HepG2 (cell line): ENCODE results near the gene B4GALT7. TPM values are rescaled to one million over a fixed set of nuclear protein-coding genes. Genes with fewer than 3 reads are reported as not detected.

Source experiments
- CREB1 ChIP-seq, 2 experiments: fragments of 450-650 bp in 1 of 2; IDR thresholded peaks; 2 replicates each; pipeline ENCODE4 v1.6.1; 2016 to 2017; ENCODE audit warnings: control low read depth in 1 of 2, mild to moderate bottlenecking in 1 of 2, missing compliant biosample characterization in 1 of 2, missing genetic modification characterization in 1 of 2
- CREM ChIP-seq, 2 experiments: sonication (generic) in 1 of 2; formaldehyde crosslinking in 1 of 2; IDR thresholded peaks; 2 replicates each; pipeline versions ENCODE4 v1.4.0 to v1.6.1; 2016 to 2020; ENCODE audit warnings: antibody characterized with exemption in 1 of 2, mild to moderate bottlenecking in 1 of 2, missing genetic modification reagents in 1 of 2
- GMEB1 ChIP-seq: sonication (generic); formaldehyde crosslinking; IDR thresholded peaks from 2 replicates; pipeline ENCODE4 v1.5.1; 2020; ENCODE audit warnings: missing genetic modification reagents, mild to moderate bottlenecking, borderline replicate concordance
- HNF1A ChIP-seq, 2 experiments: sonication (generic) in 1 of 2; formaldehyde crosslinking in 1 of 2; IDR thresholded peaks; 2 replicates each; pipeline versions ENCODE4 v1.4.0 to v1.6.1; 2016 to 2020; ENCODE audit warnings: borderline replicate concordance in 1 of 2, low read depth in 1 of 2, mild to moderate bottlenecking in 1 of 2, missing genetic modification reagents in 1 of 2
- NCOA5 ChIP-seq: sonication (generic); formaldehyde crosslinking; IDR thresholded peaks from 2 replicates; pipeline ENCODE4 v1.4.0; 2020; ENCODE audit warnings: missing genetic modification reagents
- PHF8 ChIP-seq: sonication (generic); formaldehyde crosslinking; IDR thresholded peaks from 2 replicates; pipeline ENCODE4 v1.5.0; 2020; ENCODE audit warnings: missing genetic modification reagents
- SATB2 ChIP-seq: sonication (generic); formaldehyde crosslinking; IDR thresholded peaks from 2 replicates; pipeline ENCODE4 v1.5.0; 2020; ENCODE audit warnings: missing genetic modification reagents
- SIN3A ChIP-seq: IDR thresholded peaks from 2 replicates; pipeline ENCODE4 v1.6.1; 2011; ENCODE audit warnings: low read depth, mild to moderate bottlenecking, control low read depth, low read length, borderline replicate concordance
- SPEN ChIP-seq: sonication (generic); formaldehyde crosslinking; IDR thresholded peaks from 2 replicates; pipeline ENCODE4 v1.5.1; 2020; ENCODE audit warnings: low read depth, mild to moderate bottlenecking, missing genetic modification reagents
- SRSF9 ChIP-seq: fragments of 200-400 bp; formaldehyde crosslinking; IDR thresholded peaks from 2 replicates; pipeline ENCODE4 v1.6.1; 2018; ENCODE audit warnings: borderline replicate concordance, mild to moderate bottlenecking, low read depth, low read length; ENCODE audit not compliant: insufficient read depth, poor library complexity, severe bottlenecking
- STAG1 ChIP-seq: sonication (generic); formaldehyde crosslinking; IDR thresholded peaks from 2 replicates; pipeline ENCODE4 v1.4.0; 2020; ENCODE audit warnings: missing genetic modification reagents
- TSC22D2 ChIP-seq: sonication (generic); formaldehyde crosslinking; IDR thresholded peaks from 2 replicates; pipeline ENCODE4 v1.5.1; 2020; ENCODE audit warnings: missing genetic modification reagents, mild to moderate bottlenecking, borderline replicate concordance
- ZNF766 ChIP-seq: sonication (generic); formaldehyde crosslinking; IDR thresholded peaks from 2 replicates; pipeline ENCODE4 v1.5.0; 2020; ENCODE audit warnings: missing genetic modification reagents, borderline replicate concordance
- ZNF790 ChIP-seq: sonication (generic); formaldehyde crosslinking; IDR thresholded peaks from 2 replicates; pipeline ENCODE4 v1.8.0; 2022; ENCODE audit warnings: missing genetic modification reagents, mild to moderate bottlenecking, borderline replicate concordance
- ZNF83 ChIP-seq: sonication (generic); formaldehyde crosslinking; IDR thresholded peaks from 2 replicates; pipeline ENCODE4 v1.4.0; 2020; ENCODE audit warnings: missing genetic modification reagents, mild to moderate bottlenecking, borderline replicate concordance
- ZNF891 ChIP-seq: sonication (generic); formaldehyde crosslinking; IDR thresholded peaks from 2 replicates; pipeline ENCODE4 v1.5.0; 2020; ENCODE audit warnings: mild to moderate bottlenecking, missing genetic modification reagents
- polyA plus RNA-seq, 8 experiments: library from polyadenylated mRNA; depleted of rRNA in 3 of 8; stranded (reverse) in 7 of 8; unstranded in 1 of 8; fragments of >200 nt; fragmentation: Illumina TruSeq in 4 of 8; extraction: Trizol in 4 of 8; gene quantifications; 2 replicates each; pipeline versions ENCODE4 v1.2.1 to v1.2.3, GENCODE V29; 2011 to 2016; ENCODE audit warnings: low read depth in 4 of 8, missing spikeins in 1 of 8, mixed read lengths in 1 of 8; ENCODE audit not compliant: insufficient read depth in 1 of 8
- total RNA-seq, 5 experiments: library from RNA; depleted of rRNA; stranded (reverse); fragments of >200 nt; fragmentation: Illumina TruSeq; extraction: Trizol; gene quantifications; 2 replicates each; pipeline ENCODE4 v1.2.3, GENCODE V29; 2016; ENCODE audit warnings: low read depth in 1 of 5
- TF ChIP-seq, protein P1 (sequence below): sonication (generic); formaldehyde crosslinking; IDR thresholded peaks from 2 replicates; pipeline ENCODE4 v1.4.0; 2020; ENCODE audit warnings: mild to moderate bottlenecking, low read depth, missing genetic modification reagents
- TF ChIP-seq, protein P2 (sequence below): sonication (generic); formaldehyde crosslinking; IDR thresholded peaks from 2 replicates; pipeline ENCODE4 v1.8.0; 2022; ENCODE audit warnings: mild to moderate bottlenecking, missing genetic modification reagents, moderate library complexity

B4GALT7 gene
- total and polyA plus RNA-seq, 2 of the 13 experiments (the other 11 are each of a cell fraction or from before 2014, with no cell fraction given) = 16.4 to 20.5 TPM

- TF ChIP-seq SRSF9 = no peak
- TF ChIP-seq, protein P1, sequence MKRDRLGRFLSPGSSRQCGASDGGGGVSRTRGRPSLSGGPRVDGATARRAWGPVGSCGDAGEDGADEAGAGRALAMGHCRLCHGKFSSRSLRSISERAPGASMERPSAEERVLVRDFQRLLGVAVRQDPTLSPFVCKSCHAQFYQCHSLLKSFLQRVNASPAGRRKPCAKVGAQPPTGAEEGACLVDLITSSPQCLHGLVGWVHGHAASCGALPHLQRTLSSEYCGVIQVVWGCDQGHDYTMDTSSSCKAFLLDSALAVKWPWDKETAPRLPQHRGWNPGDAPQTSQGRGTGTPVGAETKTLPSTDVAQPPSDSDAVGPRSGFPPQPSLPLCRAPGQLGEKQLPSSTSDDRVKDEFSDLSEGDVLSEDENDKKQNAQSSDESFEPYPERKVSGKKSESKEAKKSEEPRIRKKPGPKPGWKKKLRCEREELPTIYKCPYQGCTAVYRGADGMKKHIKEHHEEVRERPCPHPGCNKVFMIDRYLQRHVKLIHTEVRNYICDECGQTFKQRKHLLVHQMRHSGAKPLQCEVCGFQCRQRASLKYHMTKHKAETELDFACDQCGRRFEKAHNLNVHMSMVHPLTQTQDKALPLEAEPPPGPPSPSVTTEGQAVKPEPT = no peak
- 0 out of 2 replicates have a peak, but pooled peaks have one; percentile 64 for TF ChIP-seq ZNF766 (CRISPR knock-in tag)
- peak; percentile 81 for TF ChIP-seq SPEN
- peak; percentile 91; the same call in 1 of the 2 replicates for TF ChIP-seq SIN3A
- no peak for TF ChIP-seq ZNF891
- TF ChIP-seq SATB2 (CRISPR knock-in tag) = 0 out of 2 replicates have a peak, but pooled peaks have one; percentile 20
- TF ChIP-seq CREB1 (IDR thresholded peaks at IDR 0.05) = peak; percentile 5; the same call in 1 of the 2 replicates
- no peak; the same call in 1 of the 2 replicates for TF ChIP-seq CREB1 (CRISPR knock-in tag; IDR thresholded peaks at IDR 0.05)
- TF ChIP-seq, protein P2, sequence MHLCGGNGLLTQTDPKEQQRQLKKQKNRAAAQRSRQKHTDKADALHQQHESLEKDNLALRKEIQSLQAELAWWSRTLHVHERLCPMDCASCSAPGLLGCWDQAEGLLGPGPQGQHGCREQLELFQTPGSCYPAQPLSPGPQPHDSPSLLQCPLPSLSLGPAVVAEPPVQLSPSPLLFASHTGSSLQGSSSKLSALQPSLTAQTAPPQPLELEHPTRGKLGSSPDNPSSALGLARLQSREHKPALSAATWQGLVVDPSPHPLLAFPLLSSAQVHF (CRISPR knock-in tag) = peak; percentile 71; the same call in 1 of the 2 replicates
- TF ChIP-seq CREM (IDR thresholded peaks at IDR 0.05) = peak; percentile 46
- TF ChIP-seq CREM (CRISPR knock-in tag; IDR thresholded peaks at IDR 0.05) = no peak
- no peak for TF ChIP-seq HNF1A (IDR thresholded peaks at IDR 0.05; ENCODE audit: low read depth)
- TF ChIP-seq HNF1A (CRISPR knock-in tag; IDR thresholded peaks at IDR 0.05; ENCODE audit: borderline replicate concordance) = peak; percentile 58
- peak; percentile 91 for TF ChIP-seq PHF8 (CRISPR knock-in tag)
- no peak for TF ChIP-seq NCOA5
- TF ChIP-seq STAG1 (CRISPR knock-in tag) = no peak
- TF ChIP-seq TSC22D2 (CRISPR knock-in tag) = 0 out of 2 replicates have a peak, but pooled peaks have one; percentile 46
- 0 out of 2 replicates have a peak, but pooled peaks have one; percentile 27 for TF ChIP-seq ZNF83
- no peak for TF ChIP-seq ZNF790 (CRISPR knock-in tag)
- peak; percentile 95 for TF ChIP-seq GMEB1
Observed at GRCh38 chr5:177592010-177592834, 7.7 kb upstream of the B4GALT7 start, which contains the start of gene TMED9 (continued).
